ENCODE results near the gene GALNT14. TPM values are rescaled to one million over a fixed set of nuclear protein-coding genes. Genes with fewer than 3 reads are reported as not detected.

Gene GALNT14
- total RNA-seq, 1 experiment from 2014 or later = 2.7 TPM

DNA sequence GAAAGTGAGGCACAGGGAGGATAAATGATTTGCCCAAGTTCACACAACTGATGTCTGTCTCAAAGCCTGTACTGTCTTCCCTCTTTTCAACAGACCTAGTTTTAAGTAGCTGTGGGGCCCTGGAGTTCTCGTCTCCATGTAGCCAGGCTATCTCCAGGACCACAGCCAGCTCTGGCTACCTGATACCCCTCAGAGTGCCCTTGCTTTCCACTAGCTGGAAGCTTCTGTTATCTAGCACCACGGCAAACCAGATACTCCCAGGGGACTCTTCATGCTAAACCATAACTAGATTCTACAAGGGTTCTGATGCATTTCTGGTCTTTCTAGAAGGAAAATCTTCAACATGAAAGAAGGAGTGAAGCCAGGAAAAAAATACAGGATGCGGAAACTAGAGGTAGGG lies 137.3 kb downstream of the GALNT14 start:
- Histone ChIP-seq H4K20me1 (ENCODE audit: control insufficient read depth, insufficient read depth, insufficient read length) (no peaks in the 10 kb centered on the region), H3K4me2 (ENCODE audit: insufficient read depth, insufficient read length, low read length) (no peak overlapping the region), H2BK12ac (ENCODE audit: insufficient read length, low read depth, low read length) (no peak overlapping the region), H2BK120ac (ENCODE audit: low read depth, low read length, poor library complexity, severe bottlenecking) (no peak overlapping the region), H3K14ac (ENCODE audit: insufficient read depth, low read length) (no peak overlapping the region), H3K23ac (ENCODE audit: insufficient read length, low read depth, low read length) (no peak overlapping the region), H4K91ac (ENCODE audit: insufficient read length, low read depth, low read length) (no peak overlapping the region), H3K23me2 (ENCODE audit: insufficient read length, low read depth, low read length, poor library complexity, severe bottlenecking) (no peaks in the 10 kb centered on the region), H3K9ac (ENCODE audit: extremely low read depth, insufficient read length, low read length) (no peak overlapping the region), H3K4me1 (ENCODE audit: insufficient read depth, low read length) (no peaks in the 10 kb centered on the region), H2BK20ac (ENCODE audit: low read depth, low read length, poor library complexity, severe bottlenecking) (no peak overlapping the region), H4K8ac (replicated peaks; ENCODE audit: insufficient read length, low read depth, low read length) (no peak overlapping the region), H3K79me1 (ENCODE audit: insufficient read depth, low read depth, low read length, poor library complexity, severe bottlenecking) (no peaks in the 10 kb centered on the region), H3K9me3 (ENCODE audit: control insufficient read depth, low read depth, low read length) (no peaks in the 10 kb centered on the region), H3K79me2 (ENCODE audit: insufficient read depth, low read length) (no peaks in the 10 kb centered on the region), H4K5ac (ENCODE audit: insufficient read length, low read depth, low read length) (no peak overlapping the region), H3K27me3 (ENCODE audit: insufficient read depth, low read length) (no peaks in the 10 kb centered on the region), H3T11ph (ENCODE audit: low read length) (no peak overlapping the region), H2AK5ac (ENCODE audit: insufficient read length, low read length) (no peak overlapping the region), H3K4ac (ENCODE audit: low read depth, low read length) (no peak overlapping the region), H3K18ac (ENCODE audit: insufficient read length, low read depth, low read length) (no peak overlapping the region), H3K56ac (ENCODE audit: insufficient read length, low read depth, low read length) (no peak overlapping the region), H2BK15ac (ENCODE audit: low read depth, low read length) (no peak overlapping the region), H2AFZ (ENCODE audit: low read length) (no peak overlapping the region), H3K27ac (ENCODE audit: insufficient read length, low read depth, low read length) (no peak overlapping the region), H2BK5ac (ENCODE audit: insufficient read length, low read length) (no peak overlapping the region)
- TF ChIP-seq, protein P1, sequence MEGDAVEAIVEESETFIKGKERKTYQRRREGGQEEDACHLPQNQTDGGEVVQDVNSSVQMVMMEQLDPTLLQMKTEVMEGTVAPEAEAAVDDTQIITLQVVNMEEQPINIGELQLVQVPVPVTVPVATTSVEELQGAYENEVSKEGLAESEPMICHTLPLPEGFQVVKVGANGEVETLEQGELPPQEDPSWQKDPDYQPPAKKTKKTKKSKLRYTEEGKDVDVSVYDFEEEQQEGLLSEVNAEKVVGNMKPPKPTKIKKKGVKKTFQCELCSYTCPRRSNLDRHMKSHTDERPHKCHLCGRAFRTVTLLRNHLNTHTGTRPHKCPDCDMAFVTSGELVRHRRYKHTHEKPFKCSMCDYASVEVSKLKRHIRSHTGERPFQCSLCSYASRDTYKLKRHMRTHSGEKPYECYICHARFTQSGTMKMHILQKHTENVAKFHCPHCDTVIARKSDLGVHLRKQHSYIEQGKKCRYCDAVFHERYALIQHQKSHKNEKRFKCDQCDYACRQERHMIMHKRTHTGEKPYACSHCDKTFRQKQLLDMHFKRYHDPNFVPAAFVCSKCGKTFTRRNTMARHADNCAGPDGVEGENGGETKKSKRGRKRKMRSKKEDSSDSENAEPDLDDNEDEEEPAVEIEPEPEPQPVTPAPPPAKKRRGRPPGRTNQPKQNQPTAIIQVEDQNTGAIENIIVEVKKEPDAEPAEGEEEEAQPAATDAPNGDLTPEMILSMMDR (conservative IDR thresholded peaks at IDR 0.05) = no peak
- peaks cover 1% of the 10 kb centered on the region for H3K27me3 Mint-ChIP-seq (ENCODE audit: low read depth)
- H3K4me3 Mint-ChIP-seq = no peak overlapping the region
- no CpG with 5 or more reads among the region's 3 CpGs for WGBS (ENCODE audit: extremely low coverage, insufficient read length, low lambda C conversion rate)
- no peak for DNase-seq
- no peak overlapping the region for H3K27ac Mint-ChIP-seq
- no peaks in the 10 kb centered on the region for H3K9me3 Mint-ChIP-seq
- no peaks in the 10 kb centered on the region for H3K36me3 Mint-ChIP-seq (ENCODE audit: insufficient read depth in 1 of 3, low read depth in 3 of 3)
- H3K4me1 Mint-ChIP-seq = peaks cover 0 to 3% of the 10 kb centered on the region in 2 experiments; a peak in 2 of 4 replicates

Data from H9 (cell line).